Neutrophil (primary cell): Measurements from ENCODE around the gene FAT1.

Source experiments
- H3K27ac ChIP-seq: fragments of 200-600 bp; sonication (generic); 2 replicates; pipeline ENCODE4 v1.5.1; 2016; ENCODE audit warnings: mild to moderate bottlenecking, moderate library complexity
- H3K27me3 ChIP-seq: fragments of 200-600 bp; sonication (generic); 2 replicates; pipeline ENCODE4 v1.6.0; 2016; ENCODE audit warnings: mild to moderate bottlenecking
- H3K36me3 ChIP-seq: fragments of 200-600 bp; sonication (generic); 2 replicates; pipeline ENCODE4 v1.5.1; 2017
- H3K4me1 ChIP-seq, 2 experiments: fragments of 200-600 bp in 1 of 2; sonication (generic) in 1 of 2; 1 replicate in 1 of 2; 2 replicates in 1 of 2; pipeline versions ENCODE4 v1.5.1 to v1.6.1; 2013 to 2016; ENCODE audit warnings: low read depth in 1 of 2, low read length in 1 of 2, mild to moderate bottlenecking in 1 of 2, moderate library complexity in 1 of 2; ENCODE audit not compliant: control insufficient read depth in 1 of 2, insufficient read depth in 1 of 2
- H3K4me3 ChIP-seq, 2 experiments: fragments of 200-600 bp in 1 of 2; sonication (generic) in 1 of 2; 1 replicate in 1 of 2; 2 replicates in 1 of 2; pipeline ENCODE4 v1.5.1; 2013 to 2016; ENCODE audit warnings: low read depth in 1 of 2, low read length in 1 of 2, mild to moderate bottlenecking in 1 of 2, moderate library complexity in 1 of 2
- H3K9me3 ChIP-seq: fragments of 200-600 bp; sonication (generic); 2 replicates; pipeline ENCODE4 v1.5.1; 2016
- TF ChIP-seq, protein P1 (sequence below): fragments of 200-600 bp; sonication (generic); IDR thresholded peaks from 2 replicates; pipeline ENCODE4 v1.5.1; 2016; ENCODE audit warnings: antibody characterized with exemption

Gene FAT1

DNA sequence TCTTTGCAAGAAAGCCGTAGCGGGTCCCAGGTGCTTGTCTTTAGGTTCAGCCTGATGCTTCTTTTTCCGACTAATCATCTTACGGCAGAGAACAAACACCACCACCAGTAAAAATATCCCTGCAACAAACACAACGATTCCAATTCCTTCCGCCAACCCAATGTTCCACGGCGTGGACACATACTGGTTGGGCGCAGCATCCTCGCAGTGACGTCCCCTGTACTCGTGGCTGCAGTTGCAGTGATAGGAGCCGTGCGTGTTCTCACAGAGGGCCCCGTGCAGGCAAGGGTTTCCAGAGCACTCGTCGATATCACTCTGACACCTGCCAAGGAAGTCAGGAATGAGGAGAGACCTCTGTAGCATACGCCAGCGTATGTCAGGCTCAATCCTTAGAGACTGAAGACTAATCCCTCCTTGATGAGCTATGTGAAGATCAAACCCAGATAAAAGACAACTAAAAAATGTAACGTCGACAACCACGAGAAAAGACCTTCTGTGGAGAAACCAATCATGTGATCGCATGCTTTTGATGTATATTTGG, 126.7 kb downstream of the FAT1 start:
- Histone ChIP-seq H3K4me1 (no peaks in the 10 kb centered on the region), H3K27me3 (no peaks in the 10 kb centered on the region), H3K9me3 (no peaks in the 10 kb centered on the region), H3K4me3 (no peak overlapping the region), H3K36me3 (no peaks in the 10 kb centered on the region), H3K27ac (no peak overlapping the region)
- TF ChIP-seq, protein P1, sequence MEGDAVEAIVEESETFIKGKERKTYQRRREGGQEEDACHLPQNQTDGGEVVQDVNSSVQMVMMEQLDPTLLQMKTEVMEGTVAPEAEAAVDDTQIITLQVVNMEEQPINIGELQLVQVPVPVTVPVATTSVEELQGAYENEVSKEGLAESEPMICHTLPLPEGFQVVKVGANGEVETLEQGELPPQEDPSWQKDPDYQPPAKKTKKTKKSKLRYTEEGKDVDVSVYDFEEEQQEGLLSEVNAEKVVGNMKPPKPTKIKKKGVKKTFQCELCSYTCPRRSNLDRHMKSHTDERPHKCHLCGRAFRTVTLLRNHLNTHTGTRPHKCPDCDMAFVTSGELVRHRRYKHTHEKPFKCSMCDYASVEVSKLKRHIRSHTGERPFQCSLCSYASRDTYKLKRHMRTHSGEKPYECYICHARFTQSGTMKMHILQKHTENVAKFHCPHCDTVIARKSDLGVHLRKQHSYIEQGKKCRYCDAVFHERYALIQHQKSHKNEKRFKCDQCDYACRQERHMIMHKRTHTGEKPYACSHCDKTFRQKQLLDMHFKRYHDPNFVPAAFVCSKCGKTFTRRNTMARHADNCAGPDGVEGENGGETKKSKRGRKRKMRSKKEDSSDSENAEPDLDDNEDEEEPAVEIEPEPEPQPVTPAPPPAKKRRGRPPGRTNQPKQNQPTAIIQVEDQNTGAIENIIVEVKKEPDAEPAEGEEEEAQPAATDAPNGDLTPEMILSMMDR = no peak

DNA sequence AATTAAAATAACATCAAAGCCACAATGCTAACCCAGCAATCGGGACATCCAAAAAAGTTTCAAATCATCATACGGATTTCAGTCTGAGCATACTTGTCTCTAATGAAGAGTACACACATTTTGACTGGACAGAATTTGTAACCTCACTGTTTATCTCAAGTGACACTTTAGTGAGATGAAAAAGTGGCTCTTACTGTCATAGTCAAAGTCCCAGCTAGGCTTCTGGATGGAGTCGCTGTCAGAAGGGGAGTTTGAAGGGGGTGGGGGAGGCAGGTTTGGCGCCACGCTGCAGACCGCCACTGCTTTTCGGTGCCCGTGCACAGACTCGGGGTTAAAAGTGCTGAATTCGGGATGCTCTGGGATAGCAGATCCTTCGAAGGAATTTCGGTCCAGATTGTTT, 127.3 kb downstream of the FAT1 start:
- H3K4me1 ChIP-seq = no peaks in the 10 kb centered on the region
- H3K27ac ChIP-seq = no peak overlapping the region
- H3K36me3 ChIP-seq = no peaks in the 10 kb centered on the region
- TF ChIP-seq, protein P1 = no peak
- no peaks in the 10 kb centered on the region for H3K27me3 ChIP-seq
- no peak overlapping the region for H3K4me3 ChIP-seq
- H3K9me3 ChIP-seq = no peaks in the 10 kb centered on the region

DNA sequence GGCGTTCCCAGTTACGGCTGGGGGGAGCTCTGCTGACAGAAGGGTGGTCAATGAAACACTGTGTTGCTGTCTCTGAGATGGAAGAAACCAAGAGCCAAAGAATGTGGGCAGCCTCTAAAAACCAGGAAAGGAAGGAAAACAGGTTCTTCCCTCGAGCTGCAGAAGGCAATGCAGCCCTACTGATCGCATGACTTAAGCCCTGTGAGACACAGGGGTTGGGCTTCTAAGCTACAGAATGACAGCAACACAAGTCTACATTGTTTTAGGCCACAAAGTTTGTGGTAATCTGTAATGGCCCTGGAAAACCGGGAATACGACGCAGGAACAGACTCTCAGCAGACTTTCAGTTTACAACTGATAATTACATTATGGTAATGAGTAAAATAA, 130.1 kb downstream of the FAT1 start:
- Histone ChIP-seq H3K27me3 (no peaks in the 10 kb centered on the region), H3K9me3 (no peaks in the 10 kb centered on the region), H3K4me3 (no peak overlapping the region), H3K4me1 (no peaks in the 10 kb centered on the region), H3K27ac (no peak overlapping the region), H3K36me3 (no peaks in the 10 kb centered on the region)
- TF ChIP-seq, protein P1 = no peak

DNA sequence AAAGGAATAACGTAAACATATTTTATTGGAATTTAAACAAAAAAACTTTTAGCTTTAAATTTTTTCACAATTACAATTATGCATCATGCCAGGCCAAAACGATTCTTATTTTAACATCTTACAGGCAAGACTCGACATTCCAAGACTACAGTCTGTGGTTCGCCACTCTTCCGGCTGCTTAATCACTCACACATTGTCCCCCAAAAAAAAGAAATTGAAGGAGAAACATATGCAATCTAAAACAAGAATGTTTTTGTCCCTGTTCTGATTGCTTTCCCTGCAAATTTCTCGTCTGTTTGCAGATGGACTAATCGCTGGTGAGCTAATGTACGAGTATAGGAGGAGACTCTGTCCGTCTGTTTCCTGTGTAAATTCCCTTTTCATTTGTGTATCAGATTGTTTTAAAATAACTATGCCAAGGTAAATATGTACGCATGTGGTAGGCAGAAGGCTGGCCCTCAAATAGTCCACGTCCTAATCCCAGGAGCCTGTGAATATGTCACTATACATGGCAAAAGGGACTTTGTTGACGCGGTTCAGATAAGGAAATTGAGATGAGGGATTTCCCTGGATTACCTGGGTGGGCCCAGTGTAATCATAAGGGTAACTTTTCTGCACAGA, 130.6 kb downstream of the FAT1 start:
- H3K9me3 ChIP-seq = no peaks in the 10 kb centered on the region
- H3K4me3 ChIP-seq = no peak overlapping the region
- TF ChIP-seq, protein P1 = no peak
- H3K27ac ChIP-seq = no peak overlapping the region
- H3K27me3 ChIP-seq = no peaks in the 10 kb centered on the region
- no peaks in the 10 kb centered on the region for H3K4me1 ChIP-seq
- H3K36me3 ChIP-seq = no peaks in the 10 kb centered on the region

DNA sequence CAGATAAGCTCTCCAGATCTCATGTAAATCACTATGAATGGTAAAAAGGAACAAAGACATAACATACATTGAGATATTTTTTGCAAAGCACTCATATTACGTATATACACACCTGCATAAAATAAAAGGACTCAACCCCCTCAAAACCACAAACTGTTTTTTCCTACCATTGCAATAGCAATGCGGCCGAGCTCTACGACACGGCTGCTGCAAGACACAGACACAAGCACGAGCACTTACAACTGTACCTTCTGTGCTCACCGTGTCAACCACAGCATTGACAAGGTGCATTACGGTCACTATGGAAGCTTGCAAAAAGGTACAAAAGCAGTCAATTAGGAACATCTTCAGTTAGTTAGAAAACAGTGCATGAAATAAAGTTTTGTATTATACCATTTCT, 131.2 kb downstream of the FAT1 start:
- TF ChIP-seq, protein P1 = no peak
- H3K4me1 ChIP-seq = no peaks in the 10 kb centered on the region
- no peak overlapping the region for H3K27ac ChIP-seq
- H3K9me3 ChIP-seq = no peaks in the 10 kb centered on the region
- no peaks in the 10 kb centered on the region for H3K27me3 ChIP-seq
- no peak overlapping the region for H3K4me3 ChIP-seq
- no peaks in the 10 kb centered on the region for H3K36me3 ChIP-seq
